ENCODE results near the gene CPE.

- TF ChIP-seq GATA3 (IDR thresholded peaks at IDR 0.05; ENCODE audit: low read depth, low read length), result no peak
- TF ChIP-seq GATA2 (IDR thresholded peaks at IDR 0.05; ENCODE audit: low read depth, low read length), result no peak
Observed at GRCh38 chr4:165385126-165385525, 6.3 kb downstream of the CPE start.
